HG02759 (cell line): ENCODE results near the gene SLK.

Experiments
- ATAC-seq: cut with Tn5 transposase; IDR thresholded peaks from one replicate; pipeline ENCODE4 v1.9.1; 2021; ENCODE audit warnings: mild to moderate bottlenecking, moderate library complexity; ENCODE audit not compliant: unreplicated experiment

The SLK gene

GRCh38 chr10:103985726-103986125, 18.8 kb downstream of the SLK start:
- no peak for ATAC-seq

DNA sequence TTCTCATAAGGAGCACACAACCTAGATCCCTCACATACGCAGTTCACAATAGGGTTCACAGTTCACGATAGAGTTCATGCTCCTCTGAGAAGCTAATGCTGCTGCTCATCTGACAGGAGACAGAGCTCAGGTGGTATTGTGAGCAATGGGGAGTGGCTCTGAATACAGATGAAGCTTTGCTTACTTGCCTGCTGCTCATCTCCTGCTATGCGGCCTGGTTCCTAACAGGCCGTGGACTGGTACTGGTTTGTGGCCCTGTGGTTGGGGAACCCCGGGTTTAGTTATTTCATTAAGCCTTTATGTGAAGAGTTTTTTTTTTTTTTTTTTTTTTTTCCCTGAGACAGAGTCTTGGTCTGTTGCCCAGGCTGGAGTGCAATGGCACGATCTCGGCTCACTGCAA, 19.4 kb downstream of the SLK start:
- no peak for ATAC-seq

DNA sequence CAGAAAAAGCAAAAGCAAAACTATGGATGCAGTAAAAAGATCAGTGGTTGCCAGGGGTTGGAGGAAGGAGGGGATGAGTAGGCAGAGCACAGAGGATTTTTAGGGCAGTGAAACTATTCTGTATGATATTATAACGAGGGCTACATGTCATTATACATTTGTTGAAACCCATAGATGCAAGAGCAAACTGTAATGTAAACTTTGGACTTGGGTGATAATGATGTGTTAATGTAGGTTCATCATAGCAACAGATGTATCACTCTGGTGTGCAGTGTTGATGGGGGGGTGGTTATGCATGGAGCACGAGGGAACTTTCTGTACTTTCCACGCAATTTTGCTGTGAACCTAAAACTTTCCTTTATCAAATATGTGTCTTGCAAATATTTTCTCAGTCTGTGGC, 23.2 kb downstream of the SLK start:
- no peak for ATAC-seq

DNA sequence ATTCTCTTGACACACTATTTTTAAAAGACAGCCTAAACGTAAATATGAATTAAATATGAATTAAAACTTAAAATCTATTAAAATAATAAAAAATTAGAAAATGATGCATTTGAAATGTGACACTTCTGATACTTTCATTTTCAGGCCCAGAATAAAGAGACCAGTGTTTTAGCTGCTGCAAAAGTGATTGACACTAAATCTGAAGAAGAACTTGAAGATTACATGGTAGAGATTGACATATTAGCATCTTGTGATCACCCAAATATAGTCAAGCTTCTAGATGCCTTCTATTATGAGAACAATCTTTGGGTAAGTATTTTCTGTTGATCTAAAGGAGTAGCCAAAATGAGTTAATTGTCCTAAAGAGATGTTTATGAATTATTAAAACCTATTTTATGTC, 23.6 kb downstream of the SLK start:
- no peak for ATAC-seq

- no peak for ATAC-seq
Measured at GRCh38 chr10:103991393-103992128, 24.6 kb downstream of the SLK start.

GRCh38 chr10:103995134-103995533, 28.2 kb downstream of the SLK start:
- no peak for ATAC-seq

DNA sequence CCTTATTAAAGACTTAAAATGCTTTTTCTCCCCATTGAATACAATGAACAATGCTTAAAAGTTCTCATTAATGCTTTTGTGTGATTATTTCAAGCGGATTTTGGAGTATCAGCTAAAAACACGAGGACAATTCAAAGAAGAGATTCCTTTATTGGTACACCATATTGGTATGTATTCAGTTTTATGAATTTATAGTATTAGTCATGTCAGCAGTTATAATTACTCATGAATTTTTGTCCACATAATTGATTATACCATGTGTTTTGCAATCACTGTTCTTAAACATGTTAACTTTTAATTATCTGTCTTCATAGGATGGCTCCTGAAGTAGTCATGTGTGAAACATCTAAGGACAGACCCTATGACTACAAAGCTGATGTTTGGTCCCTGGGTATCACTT, 31.9 kb downstream of the SLK start:
- ATAC-seq, result no peak

DNA sequence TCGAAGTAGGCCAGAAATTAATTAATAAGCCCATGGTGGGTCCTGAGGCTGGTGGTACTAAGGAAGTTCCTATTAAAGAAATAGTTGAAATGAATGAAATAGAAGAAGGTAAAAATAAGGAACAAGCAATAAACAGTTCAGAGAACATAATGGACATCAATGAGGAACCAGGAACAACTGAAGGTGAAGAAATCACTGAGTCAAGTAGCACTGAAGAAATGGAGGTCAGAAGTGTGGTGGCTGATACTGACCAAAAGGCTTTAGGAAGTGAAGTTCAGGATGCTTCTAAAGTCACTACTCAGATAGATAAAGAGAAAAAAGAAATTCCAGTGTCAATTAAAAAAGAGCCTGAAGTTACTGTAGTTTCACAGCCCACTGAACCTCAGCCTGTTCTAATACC, 36.0 kb downstream of the SLK start:
- no peak for ATAC-seq

- no peak for ATAC-seq
Measured at GRCh38 chr10:104005172-104005863, 38.4 kb downstream of the SLK start.

DNA sequence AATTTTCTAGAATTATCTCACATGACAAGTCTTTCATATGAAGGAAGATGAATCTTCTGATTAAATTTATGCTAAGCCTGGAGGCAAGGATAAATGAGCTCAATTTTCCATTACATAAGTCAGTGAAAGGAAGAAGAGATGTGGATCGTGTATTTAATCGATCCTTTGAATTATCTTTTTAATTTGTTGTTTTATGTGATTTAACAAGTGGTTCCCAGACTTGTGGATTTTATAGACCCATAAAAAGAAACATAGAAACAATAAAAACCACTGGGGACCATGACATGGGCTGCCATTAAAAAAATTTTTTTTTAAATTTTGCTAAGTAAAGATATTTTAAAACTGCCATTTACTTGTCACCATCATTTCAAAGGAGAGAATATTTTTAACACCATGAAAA, 45.0 kb downstream of the SLK start:
- ATAC-seq, result no peak

DNA sequence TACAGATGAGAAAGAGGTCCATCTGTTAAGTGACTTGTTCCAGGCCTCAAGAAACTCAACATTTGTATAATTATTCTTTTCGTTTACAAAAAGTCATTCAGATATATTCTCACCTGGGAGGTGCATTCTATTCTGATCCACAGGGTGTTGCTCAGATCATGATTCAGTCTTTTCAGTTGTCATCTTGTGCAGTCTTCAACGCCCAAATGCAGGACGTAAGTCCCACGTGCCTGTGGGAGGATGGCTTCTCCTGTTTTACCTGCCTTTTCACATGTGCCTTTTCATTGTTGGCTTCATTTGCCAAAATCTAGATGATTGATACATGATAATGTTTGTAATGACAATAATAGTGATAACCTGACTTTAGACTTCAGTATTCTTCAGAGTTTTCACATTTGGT, 46.5 kb downstream of the SLK start:
- ATAC-seq, result no peak

DNA sequence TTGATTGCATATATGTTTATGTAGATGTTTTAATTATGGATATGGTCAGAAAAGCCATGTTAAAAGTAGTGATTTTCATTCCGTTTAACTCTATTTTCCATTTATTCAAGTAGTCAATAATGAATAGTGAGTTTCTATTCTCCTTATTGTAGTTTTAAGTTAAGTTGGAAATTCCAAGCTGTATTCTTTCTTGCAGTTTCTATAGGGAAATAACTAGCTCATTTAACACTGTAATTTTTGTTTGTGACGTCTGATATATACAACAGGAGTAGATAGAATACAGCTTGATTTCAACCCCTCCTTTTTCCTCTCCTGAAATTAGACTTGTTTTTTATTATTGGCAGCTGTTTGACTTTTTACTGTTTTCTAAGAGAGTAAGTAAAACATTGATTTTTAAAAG, 47.2 kb downstream of the SLK start:
- ATAC-seq, result no peak

DNA sequence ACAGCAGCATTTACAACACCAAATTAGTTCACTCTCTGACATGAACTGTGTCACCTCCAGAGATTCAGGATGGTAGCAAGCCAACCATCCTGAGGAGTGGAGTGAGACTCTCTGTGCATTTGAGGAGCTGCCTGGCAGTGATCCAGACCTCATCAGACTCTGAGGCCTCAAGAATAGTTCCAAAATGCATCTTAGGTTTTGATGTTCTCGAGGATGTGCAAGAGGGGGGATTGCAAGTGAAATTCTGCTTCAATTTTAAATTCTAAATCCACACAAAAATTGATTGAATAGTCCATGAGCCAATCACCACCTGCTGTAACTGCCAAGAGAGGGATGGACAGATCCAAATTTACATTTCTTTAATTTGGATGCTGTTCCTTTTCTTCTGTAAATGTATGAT, 49.7 kb downstream of the SLK start:
- ATAC-seq, result no peak

- no peak for ATAC-seq
Measured at GRCh38 chr10:104018471-104018870, 51.5 kb downstream of the SLK start.

DNA sequence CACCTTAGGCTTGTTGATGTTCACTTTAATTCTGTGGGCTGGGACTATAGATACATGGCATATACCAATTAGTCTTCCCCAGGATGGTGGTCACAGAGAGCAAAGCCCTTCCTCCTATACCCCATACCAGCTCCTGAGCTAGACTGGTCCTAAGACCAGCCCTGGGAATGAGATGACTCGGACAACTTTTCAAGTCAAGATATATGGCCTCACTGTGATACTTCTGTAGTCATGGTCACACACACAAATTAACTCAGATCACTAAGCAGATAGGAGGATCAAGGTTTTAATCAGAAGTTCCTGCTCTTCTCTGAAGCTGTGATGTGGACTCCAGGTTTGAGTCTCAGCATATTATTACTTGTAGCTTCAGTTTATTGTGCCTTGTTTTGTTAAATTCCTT, 53.1 kb downstream of the SLK start:
- no peak for ATAC-seq

- no peak for ATAC-seq
Measured at GRCh38 chr10:104021246-104021645, 54.3 kb downstream of the SLK start.

GRCh38 chr10:104022026-104022425, 55.1 kb downstream of the SLK start:
- no peak for ATAC-seq

DNA sequence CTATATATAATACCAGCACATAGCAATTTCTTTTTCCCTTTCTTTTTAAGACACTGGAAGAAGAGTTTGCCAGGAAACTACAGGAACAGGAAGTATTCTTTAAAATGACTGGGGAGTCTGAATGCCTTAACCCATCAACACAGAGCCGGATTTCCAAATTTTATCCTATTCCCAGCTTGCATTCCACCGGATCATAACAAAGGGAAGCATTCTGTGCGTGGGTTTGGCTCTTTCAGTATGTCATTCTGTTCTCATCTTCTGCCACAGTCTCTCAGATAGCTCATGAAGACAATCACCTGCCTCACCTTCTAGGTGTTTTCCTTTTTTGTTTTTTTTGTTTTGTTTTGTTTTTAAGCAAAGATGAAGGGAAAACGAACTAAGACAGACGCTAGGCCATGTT, 58.6 kb downstream of the SLK start:
- ATAC-seq, result no peak

- ATAC-seq, result no peak
Measured at GRCh38 chr10:104026762-104027161, 59.8 kb downstream of the SLK start.

GRCh38 chr10:104028146-104028545, 61.2 kb downstream of the SLK start:
- no peak for ATAC-seq

DNA sequence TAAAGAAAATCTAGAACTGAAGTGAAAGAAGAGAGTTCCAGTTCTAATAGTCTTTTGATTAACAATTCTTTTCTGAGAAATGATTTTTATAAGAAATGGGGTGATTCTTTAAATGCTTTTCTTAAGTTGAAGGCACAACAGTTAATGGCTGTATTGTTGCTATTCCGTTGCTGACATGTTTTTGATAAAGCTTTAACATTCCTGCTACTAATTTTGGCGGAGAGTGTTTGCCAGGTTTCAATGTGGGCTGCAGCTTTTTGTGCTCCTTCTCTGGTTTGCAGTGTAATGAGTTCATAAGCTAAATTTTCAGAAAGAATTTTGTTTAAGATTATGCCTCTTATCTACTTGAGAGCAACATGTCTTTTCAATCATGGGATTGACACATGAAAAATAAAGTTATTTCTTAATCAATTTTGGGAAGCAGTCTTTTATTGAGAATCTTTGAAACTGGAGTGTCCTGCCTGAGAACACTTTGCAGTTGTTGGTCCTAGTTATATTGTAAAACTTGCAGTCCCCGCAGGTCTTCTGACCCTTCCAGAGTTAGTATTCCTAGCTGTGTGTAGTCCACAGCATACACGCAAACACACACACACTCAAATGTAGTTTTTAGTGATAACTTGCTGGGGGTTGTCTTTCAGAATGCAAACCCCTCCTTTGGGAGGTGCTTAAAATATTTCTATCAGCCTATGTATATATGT, 62.0 kb downstream of the SLK start:
- no peak for ATAC-seq

DNA sequence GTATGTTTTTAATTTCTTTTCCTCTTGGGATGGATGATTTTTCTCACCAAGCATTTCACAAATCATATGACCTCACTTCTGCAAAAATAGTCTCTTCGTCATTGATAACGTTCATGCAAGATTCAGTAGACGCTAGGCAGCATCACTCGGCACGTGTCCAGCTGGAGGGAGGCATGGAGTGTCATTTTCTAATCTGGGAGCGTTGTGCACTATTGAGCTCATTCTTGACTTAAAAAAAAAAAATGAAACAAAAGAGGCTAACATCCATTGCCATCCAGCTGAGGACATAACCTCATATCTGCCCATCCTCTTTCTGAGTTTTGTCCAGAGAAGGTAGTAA, 62.6 kb downstream of the SLK start:
- ATAC-seq, result no peak
